Measurements from ENCODE around the gene DMRT1.

DNA sequence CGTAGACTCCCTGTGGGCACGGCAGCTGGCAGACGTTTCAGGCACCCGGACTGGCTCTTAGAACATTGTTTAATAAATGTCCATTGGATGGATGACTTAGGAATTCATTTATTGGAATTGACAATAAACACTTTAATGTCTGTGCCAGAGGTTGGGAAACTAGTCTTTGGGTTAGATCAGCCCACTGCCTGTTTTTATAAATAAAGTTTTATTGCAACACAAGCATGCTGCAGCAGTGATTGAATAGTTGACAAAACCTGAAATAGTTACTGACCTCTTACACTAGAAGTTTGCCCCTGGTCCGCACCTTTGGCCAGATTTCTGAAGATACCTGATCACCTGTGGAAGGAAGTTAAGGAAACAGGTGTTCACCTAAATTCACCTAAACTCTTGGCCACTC, 51.6 kb downstream of the DMRT1 start:
- TF ChIP-seq EZH2 (IDR thresholded peaks at IDR 0.05), result no peak
- TF ChIP-seq, protein P1, sequence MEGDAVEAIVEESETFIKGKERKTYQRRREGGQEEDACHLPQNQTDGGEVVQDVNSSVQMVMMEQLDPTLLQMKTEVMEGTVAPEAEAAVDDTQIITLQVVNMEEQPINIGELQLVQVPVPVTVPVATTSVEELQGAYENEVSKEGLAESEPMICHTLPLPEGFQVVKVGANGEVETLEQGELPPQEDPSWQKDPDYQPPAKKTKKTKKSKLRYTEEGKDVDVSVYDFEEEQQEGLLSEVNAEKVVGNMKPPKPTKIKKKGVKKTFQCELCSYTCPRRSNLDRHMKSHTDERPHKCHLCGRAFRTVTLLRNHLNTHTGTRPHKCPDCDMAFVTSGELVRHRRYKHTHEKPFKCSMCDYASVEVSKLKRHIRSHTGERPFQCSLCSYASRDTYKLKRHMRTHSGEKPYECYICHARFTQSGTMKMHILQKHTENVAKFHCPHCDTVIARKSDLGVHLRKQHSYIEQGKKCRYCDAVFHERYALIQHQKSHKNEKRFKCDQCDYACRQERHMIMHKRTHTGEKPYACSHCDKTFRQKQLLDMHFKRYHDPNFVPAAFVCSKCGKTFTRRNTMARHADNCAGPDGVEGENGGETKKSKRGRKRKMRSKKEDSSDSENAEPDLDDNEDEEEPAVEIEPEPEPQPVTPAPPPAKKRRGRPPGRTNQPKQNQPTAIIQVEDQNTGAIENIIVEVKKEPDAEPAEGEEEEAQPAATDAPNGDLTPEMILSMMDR (IDR thresholded peaks at IDR 0.05), result no peak

Measured in neural progenitor cell (in vitro differentiated cells).